Peyer's patch (tissue), 4 donors: ENCODE data around the gene ALG5. TPM values are rescaled to one million over a fixed set of nuclear protein-coding genes. Genes with fewer than 3 reads are reported as not detected.
A peak's percentile ranks its signal among the peaks of the same experiment; 100 is the strongest.

Source experiments
- DNase-seq, 3 donors: peaks; one replicate each; pipeline ENCODE4 v3.0.0-alpha.2; 2017 to 2019
- H3K27ac ChIP-seq, 4 donors: fragments of 200-600 bp; sonication (generic); one replicate each; pipeline ENCODE4 v1.5.1; 2016 to 2019
- H3K27me3 ChIP-seq, 2 donors: fragments of 200-600 bp; sonication (generic); one replicate each; pipeline ENCODE4 v1.5.1; 2019
- H3K36me3 ChIP-seq, 3 donors: fragments of 200-600 bp; sonication (generic); one replicate each; pipeline ENCODE4 v1.5.1; 2016 to 2019
- H3K4me1 ChIP-seq, 4 donors: fragments of 200-600 bp; sonication (generic); one replicate each; pipeline ENCODE4 v1.5.1; 2016 to 2019
- H3K4me3 ChIP-seq, 4 donors: fragments of 200-600 bp; sonication (generic); 1 replicate in 3 of 4; 2 replicates in 1 of 4; pipeline ENCODE4 v1.5.1; 2016 to 2019; ENCODE audit warnings: mild to moderate bottlenecking in 1 of 4
- H3K9me3 ChIP-seq, 4 donors: fragments of 200-600 bp; sonication (generic); one replicate each; pipeline ENCODE4 v1.5.1; 2016 to 2019; ENCODE audit warnings: mild to moderate bottlenecking in 1 of 4
- CTCF ChIP-seq, 6 experiments: fragments of 450-650 bp in 4 of 6; fragments of 200-600 bp in 2 of 6; sonication (generic) in 1 of 6; IDR thresholded peaks; one replicate each; pipeline ENCODE4 v1.5.1; 2017 to 2019; ENCODE audit warnings: antibody characterized with exemption in 6 of 6, mild to moderate bottlenecking in 3 of 6, moderate library complexity in 1 of 6
- POLR2A ChIP-seq, 2 donors: fragments of 450-650 bp; IDR thresholded peaks; one replicate each; pipeline ENCODE4 v1.5.1; 2017; ENCODE audit warnings: antibody characterized with exemption in 2 of 2, mild to moderate bottlenecking in 2 of 2, moderate library complexity in 2 of 2
- total RNA-seq, 4 donors: library from RNA; depleted of rRNA; stranded (reverse); fragments of >200 nt; gene quantifications; one replicate each; pipeline ENCODE4 v1.1.0, GENCODE V29; 2016

ALG5 gene
- total RNA-seq, 4 donors from 2014 or later: 21.3 to 25.4 (median 22.3) TPM

GRCh38 chr13:37014609-37015008 is 15.5 kb upstream of the ALG5 start:
- no peak for DNase-seq
- no peaks in the 10 kb centered on the region for H3K4me1 ChIP-seq
- no peaks in the 10 kb centered on the region for H3K27me3 ChIP-seq
- peaks cover 0 to 76% (median 0%) of the 10 kb centered on the region in 3 donors for H3K36me3 ChIP-seq
- TF ChIP-seq POLR2A (IDR thresholded peaks at IDR 0.05) (no peak), CTCF (IDR thresholded peaks at IDR 0.05) (no peak)
- H3K27ac ChIP-seq: no peak overlapping the region
- no peak overlapping the region for H3K4me3 ChIP-seq
- no peaks in the 10 kb centered on the region for H3K9me3 ChIP-seq

- no peak for TF ChIP-seq CTCF (IDR thresholded peaks at IDR 0.05)
- TF ChIP-seq POLR2A (IDR thresholded peaks at IDR 0.05): no peak
- no peaks in the 10 kb centered on the region for H3K27me3 ChIP-seq
- no peak for DNase-seq
- no peaks in the 10 kb centered on the region for H3K9me3 ChIP-seq
- no peak overlapping the region for H3K4me3 ChIP-seq
- H3K4me1 ChIP-seq: no peaks in the 10 kb centered on the region
- no peak overlapping the region for H3K27ac ChIP-seq
- H3K36me3 ChIP-seq: peaks cover 0 to 84% (median 0%) of the 10 kb centered on the region in 3 donors
Measured at GRCh38 chr13:37011788-37012187, 12.6 kb upstream of the ALG5 start.

GRCh38 chr13:37011002-37011401 is 11.9 kb upstream of the ALG5 start:
- no peaks in the 10 kb centered on the region for H3K27me3 ChIP-seq
- TF ChIP-seq CTCF (IDR thresholded peaks at IDR 0.05) (no peak), POLR2A (IDR thresholded peaks at IDR 0.05) (no peak)
- H3K9me3 ChIP-seq: no peaks in the 10 kb centered on the region
- no peak overlapping the region for H3K27ac ChIP-seq
- no peak overlapping the region for H3K4me3 ChIP-seq
- peaks cover 0 to 85% (median 0%) of the 10 kb centered on the region in 3 donors for H3K36me3 ChIP-seq
- no peak for DNase-seq
- no peaks in the 10 kb centered on the region for H3K4me1 ChIP-seq

- no peak overlapping the region for H3K4me3 ChIP-seq
- no peaks in the 10 kb centered on the region for H3K9me3 ChIP-seq
- H3K27me3 ChIP-seq: no peaks in the 10 kb centered on the region
- no peaks in the 10 kb centered on the region for H3K4me1 ChIP-seq
- no peak for DNase-seq
- H3K27ac ChIP-seq: no peak overlapping the region
- peaks cover 0 to 85% (median 0%) of the 10 kb centered on the region in 3 donors for H3K36me3 ChIP-seq
- TF ChIP-seq POLR2A (IDR thresholded peaks at IDR 0.05): no peak
Measured at GRCh38 chr13:37010424-37010823, 11.3 kb upstream of the ALG5 start.

GRCh38 chr13:37009692-37010091 is 10.6 kb upstream of the ALG5 start:
- no peaks in the 10 kb centered on the region for H3K27me3 ChIP-seq
- TF ChIP-seq CTCF (IDR thresholded peaks at IDR 0.05) (no peak), POLR2A (IDR thresholded peaks at IDR 0.05) (no peak)
- H3K4me1 ChIP-seq: no peaks in the 10 kb centered on the region
- DNase-seq: no peak
- H3K36me3 ChIP-seq: peaks cover 0 to 88% (median 0%) of the 10 kb centered on the region in 3 donors
- H3K9me3 ChIP-seq: no peaks in the 10 kb centered on the region
- H3K27ac ChIP-seq: no peak overlapping the region
- H3K4me3 ChIP-seq: no peak overlapping the region

- no peaks in the 10 kb centered on the region for H3K27me3 ChIP-seq
- no peaks in the 10 kb centered on the region for H3K9me3 ChIP-seq
- no peak for TF ChIP-seq POLR2A (IDR thresholded peaks at IDR 0.05)
- TF ChIP-seq CTCF (IDR thresholded peaks at IDR 0.05): no peak
- peaks cover 0 to 39% (median 0%) of the 10 kb centered on the region in 3 donors for H3K36me3 ChIP-seq
- no peak for DNase-seq
- no peak overlapping the region for H3K27ac ChIP-seq
- peak overlapping the region in 1 of 4 donors; percentile 99 for H3K4me3 ChIP-seq
- peaks cover 0 to 17% (median 2%) of the 10 kb centered on the region in 4 donors for H3K4me1 ChIP-seq
Measured at GRCh38 chr13:37001921-37002250, 2.7 kb upstream of the ALG5 start.
